ENCODE measurements around the gene EFS. TPM values are rescaled to one million over a fixed set of nuclear protein-coding genes. Genes with fewer than 3 reads are reported as not detected.

EFS gene
- total and polyA plus RNA-seq, 2 of the 8 experiments (the other 6 are each of a cell fraction or from before 2014, with no cell fraction given) = 27.8 to 28.6 TPM

- TF ChIP-seq RXRA (IDR thresholded peaks at IDR 0.05; ENCODE audit: insufficient read depth, low read depth, low read length) (no peak), PHF8 (conservative IDR thresholded peaks at IDR 0.05; ENCODE audit: low read depth, low read length) (peak; percentile 63), TAF7 (optimal IDR thresholded peaks at IDR 0.05; ENCODE audit: borderline replicate concordance, low read depth, low read length) (peak; percentile 41), SIRT6 (IDR thresholded peaks at IDR 0.05; ENCODE audit: low read length) (no peak), RNF2 (IDR thresholded peaks at IDR 0.05; ENCODE audit: borderline replicate concordance, low read depth, low read length, missing control alignments, poor library complexity, severe bottlenecking) (no peak), YY1 (IDR thresholded peaks at IDR 0.05; ENCODE audit: low read depth, low read length) (peak; percentile 12; the same call in 1 of the 2 replicates), TCF12 (IDR thresholded peaks at IDR 0.05; ENCODE audit: low read depth, low read length) (no peak), RFX5 (IDR thresholded peaks at IDR 0.05; ENCODE audit: borderline replicate concordance, low read depth, low read length) (no peak), KDM1A (IDR thresholded peaks at IDR 0.05; ENCODE audit: borderline replicate concordance, low read length) (no peak), POLR2A (IDR thresholded peaks at IDR 0.05; ENCODE audit: control extremely low read depth in 1 of 2, low read depth in 2 of 2, low read length in 2 of 2) (peak; percentile 85 to 91), EGR1 (IDR thresholded peaks at IDR 0.05; ENCODE audit: borderline replicate concordance, low read depth, low read length) (peak; percentile 48; the same call in 1 of the 2 replicates), MAFK (IDR thresholded peaks at IDR 0.05; ENCODE audit: low read depth, low read length) (no peak), SP2 (IDR thresholded peaks at IDR 0.05; ENCODE audit: low read length) (no peak), TBP (IDR thresholded peaks at IDR 0.05; ENCODE audit: low read depth, low read length) (peak; percentile 62), SAP30 (IDR thresholded peaks at IDR 0.05; ENCODE audit: insufficient read depth, insufficient replicate concordance, low read length) (no peak), EP300 (IDR thresholded peaks at IDR 0.05; ENCODE audit: borderline replicate concordance in 1 of 2, low read depth in 2 of 2, low read length in 2 of 2) (peak in 1 of 2 experiments; percentile 79; a peak in 1 of 3 replicates), POU5F1 (IDR thresholded peaks at IDR 0.05; ENCODE audit: low read depth, low read length) (no peak), SIX5 (IDR thresholded peaks at IDR 0.05; ENCODE audit: low read depth, low read length) (no peak)
- TF ChIP-seq, protein P1, sequence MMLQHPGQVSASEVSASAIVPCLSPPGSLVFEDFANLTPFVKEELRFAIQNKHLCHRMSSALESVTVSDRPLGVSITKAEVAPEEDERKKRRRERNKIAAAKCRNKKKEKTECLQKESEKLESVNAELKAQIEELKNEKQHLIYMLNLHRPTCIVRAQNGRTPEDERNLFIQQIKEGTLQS (IDR thresholded peaks at IDR 0.05; ENCODE audit: insufficient read depth, low read depth, low read length) = peak; percentile 93
- TF ChIP-seq, protein P2, sequence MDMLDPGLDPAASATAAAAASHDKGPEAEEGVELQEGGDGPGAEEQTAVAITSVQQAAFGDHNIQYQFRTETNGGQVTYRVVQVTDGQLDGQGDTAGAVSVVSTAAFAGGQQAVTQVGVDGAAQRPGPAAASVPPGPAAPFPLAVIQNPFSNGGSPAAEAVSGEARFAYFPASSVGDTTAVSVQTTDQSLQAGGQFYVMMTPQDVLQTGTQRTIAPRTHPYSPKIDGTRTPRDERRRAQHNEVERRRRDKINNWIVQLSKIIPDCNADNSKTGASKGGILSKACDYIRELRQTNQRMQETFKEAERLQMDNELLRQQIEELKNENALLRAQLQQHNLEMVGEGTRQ (IDR thresholded peaks at IDR 0.05; ENCODE audit: low read length) = no peak
These were observed 58.4 kb downstream of the EFS start, which contains the start of gene BCL2L2 (continued) for GRCh38 chr14:23306412-23307145.
